Measurements from ENCODE around the gene COL18A1. TPM values are rescaled to one million over a fixed set of nuclear protein-coding genes. Genes with fewer than 3 reads are reported as not detected.

COL18A1 gene
- total RNA-seq, 4 donors from 2014 or later = 97.7 to 173 (median 110) TPM

DNA sequence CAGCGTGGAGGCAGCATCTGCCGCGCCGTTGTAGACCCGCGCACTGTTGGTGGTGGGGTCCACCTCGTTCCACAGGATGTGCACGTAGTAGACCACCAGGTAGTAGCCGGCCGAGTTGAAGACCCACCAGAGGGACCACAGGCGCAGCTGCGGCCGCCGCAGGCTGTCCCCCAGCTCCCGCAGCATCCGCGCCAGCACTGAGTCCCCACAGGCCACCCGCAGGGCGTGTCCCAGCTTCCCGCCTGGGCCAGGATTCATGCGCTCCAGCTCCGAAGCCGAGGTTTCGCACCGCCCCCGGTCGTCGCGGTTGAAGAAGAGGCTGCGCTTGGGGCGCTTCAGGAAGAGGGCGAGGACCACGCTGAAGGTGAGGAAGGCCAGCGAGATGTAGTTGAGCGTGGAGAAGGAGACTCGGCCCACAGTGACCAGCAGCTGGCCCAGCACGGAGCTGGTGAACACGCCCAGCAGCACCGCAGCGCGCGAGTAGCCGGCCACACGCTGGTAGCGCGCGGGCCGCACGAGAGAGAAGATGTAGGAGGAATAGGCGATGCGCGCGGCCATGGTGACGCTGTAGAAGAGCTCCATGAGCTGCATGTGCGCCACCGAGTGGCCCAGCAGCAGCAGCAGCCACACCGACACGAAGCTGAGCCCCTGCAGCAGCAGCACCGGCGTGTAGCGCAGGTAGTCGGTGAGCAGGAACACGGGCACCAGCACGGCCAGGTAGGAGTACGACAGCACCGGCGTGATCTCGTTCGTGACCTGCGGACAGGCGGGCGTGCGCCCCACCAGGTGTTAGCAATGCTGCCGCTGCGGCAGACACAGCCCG is 126.6 kb downstream of the COL18A1 start:
- intact Hi-C loops (cut with DNase I) = no loop called here
- no peaks in the 10 kb centered on the region for H3K9me3 ChIP-seq
- TF ChIP-seq, protein P1, sequence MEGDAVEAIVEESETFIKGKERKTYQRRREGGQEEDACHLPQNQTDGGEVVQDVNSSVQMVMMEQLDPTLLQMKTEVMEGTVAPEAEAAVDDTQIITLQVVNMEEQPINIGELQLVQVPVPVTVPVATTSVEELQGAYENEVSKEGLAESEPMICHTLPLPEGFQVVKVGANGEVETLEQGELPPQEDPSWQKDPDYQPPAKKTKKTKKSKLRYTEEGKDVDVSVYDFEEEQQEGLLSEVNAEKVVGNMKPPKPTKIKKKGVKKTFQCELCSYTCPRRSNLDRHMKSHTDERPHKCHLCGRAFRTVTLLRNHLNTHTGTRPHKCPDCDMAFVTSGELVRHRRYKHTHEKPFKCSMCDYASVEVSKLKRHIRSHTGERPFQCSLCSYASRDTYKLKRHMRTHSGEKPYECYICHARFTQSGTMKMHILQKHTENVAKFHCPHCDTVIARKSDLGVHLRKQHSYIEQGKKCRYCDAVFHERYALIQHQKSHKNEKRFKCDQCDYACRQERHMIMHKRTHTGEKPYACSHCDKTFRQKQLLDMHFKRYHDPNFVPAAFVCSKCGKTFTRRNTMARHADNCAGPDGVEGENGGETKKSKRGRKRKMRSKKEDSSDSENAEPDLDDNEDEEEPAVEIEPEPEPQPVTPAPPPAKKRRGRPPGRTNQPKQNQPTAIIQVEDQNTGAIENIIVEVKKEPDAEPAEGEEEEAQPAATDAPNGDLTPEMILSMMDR (IDR thresholded peaks at IDR 0.05) = no peak
- TF ChIP-seq POLR2A (IDR thresholded peaks at IDR 0.05; ENCODE audit: low read depth) = no peak
- no peak for TF ChIP-seq POLR2AphosphoS5 (IDR thresholded peaks at IDR 0.05)
- no peak for TF ChIP-seq EP300 (IDR thresholded peaks at IDR 0.05)
- no peak for DNase-seq (ENCODE audit: extremely low spot score)
- H3K4me3 ChIP-seq = no peak overlapping the region
- no peak overlapping the region for H3K27ac ChIP-seq (replicated peaks in 1 of 4)
- peaks cover 0 to 23% (median 14%) of the 10 kb centered on the region in 4 donors for H3K36me3 ChIP-seq
- 96% methylated on average over 69 of the region's 76 CpGs for WGBS
- H3K4me1 ChIP-seq = peaks cover 0 to 15% (median 6%) of the 10 kb centered on the region in 4 donors
- no peaks in the 10 kb centered on the region for H3K27me3 ChIP-seq

DNA sequence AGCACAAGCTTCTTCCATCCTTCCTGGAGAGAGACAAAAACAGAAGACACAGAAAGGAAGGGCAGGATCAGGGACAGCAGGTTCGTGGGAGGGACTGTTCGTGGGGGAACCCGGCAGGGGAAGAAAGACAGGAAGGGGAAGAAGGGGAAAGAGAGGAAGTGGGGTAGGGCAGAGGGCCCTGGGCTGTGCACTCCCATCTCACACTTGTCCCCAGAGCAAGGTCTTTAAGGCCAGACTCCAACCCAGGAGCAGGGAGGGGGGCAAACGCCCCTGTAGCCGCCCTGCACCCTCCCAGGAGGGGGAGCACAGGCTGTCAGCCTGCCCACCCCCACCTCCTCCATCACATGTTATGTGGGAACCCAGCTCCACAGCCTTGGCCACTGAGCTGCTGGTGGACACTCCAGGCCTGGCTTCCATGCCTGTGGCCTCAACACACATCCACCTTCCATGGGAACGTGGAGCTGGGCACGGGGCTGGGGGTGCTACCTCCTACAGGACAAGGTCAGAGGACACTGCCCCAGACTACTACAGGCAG is 127.9 kb downstream of the COL18A1 start:
- peaks cover 0 to 15% (median 6%) of the 10 kb centered on the region in 4 donors for H3K4me1 ChIP-seq
- no peak overlapping the region for H3K27ac ChIP-seq (replicated peaks in 1 of 4)
- no peak for TF ChIP-seq EP300 (IDR thresholded peaks at IDR 0.05)
- no peak for TF ChIP-seq POLR2AphosphoS5 (IDR thresholded peaks at IDR 0.05)
- TF ChIP-seq, protein P1 (IDR thresholded peaks at IDR 0.05) = no peak
- TF ChIP-seq POLR2A (IDR thresholded peaks at IDR 0.05; ENCODE audit: low read depth) = no peak
- no peaks in the 10 kb centered on the region for H3K9me3 ChIP-seq
- intact Hi-C loops (cut with DNase I) = no loop called here
- H3K36me3 ChIP-seq = peaks cover 0 to 23% (median 14%) of the 10 kb centered on the region in 4 donors
- H3K4me3 ChIP-seq = no peak overlapping the region
- no peaks in the 10 kb centered on the region for H3K27me3 ChIP-seq
- 63% methylated on average over 5 of the region's 7 CpGs for WGBS
- DNase-seq (ENCODE audit: extremely low spot score) = no peak

DNA sequence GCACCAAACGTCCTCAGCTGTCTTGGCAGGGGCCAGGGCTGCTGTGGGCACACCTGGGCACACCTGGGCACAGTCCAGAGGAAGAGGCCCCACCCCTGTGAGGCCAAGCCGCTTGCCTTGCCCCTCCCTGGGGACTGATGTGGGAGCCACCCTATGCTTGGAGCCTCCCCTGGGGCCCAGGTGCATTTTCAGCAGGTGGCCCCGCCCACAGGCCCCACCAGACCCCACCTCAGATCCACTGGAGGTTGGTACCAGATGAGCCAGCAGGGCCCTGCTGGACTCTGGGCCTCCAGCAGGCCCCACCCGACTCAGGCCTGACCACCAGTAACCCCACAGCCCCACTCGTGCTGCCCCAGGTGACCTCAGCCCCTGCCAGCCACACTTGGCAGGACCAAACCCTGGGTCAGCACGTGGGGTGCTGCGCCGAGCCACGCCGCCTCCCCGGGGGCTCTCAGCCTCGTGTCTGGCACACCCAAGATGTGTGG is 128.4 kb downstream of the COL18A1 start:
- Histone ChIP-seq H3K27ac (replicated peaks in 1 of 4) (no peak overlapping the region), H3K4me1 (peaks cover 0 to 15% (median 6%) of the 10 kb centered on the region in 4 donors), H3K27me3 (no peaks in the 10 kb centered on the region), H3K36me3 (peaks cover 0 to 23% (median 14%) of the 10 kb centered on the region in 4 donors), H3K4me3 (no peak overlapping the region), H3K9me3 (no peaks in the 10 kb centered on the region)
- intact Hi-C loops (cut with DNase I) = no loop called here
- TF ChIP-seq POLR2AphosphoS5 (IDR thresholded peaks at IDR 0.05) = no peak
- TF ChIP-seq, protein P1 (IDR thresholded peaks at IDR 0.05) = no peak
- TF ChIP-seq POLR2A (IDR thresholded peaks at IDR 0.05; ENCODE audit: low read depth) = no peak
- no peak for TF ChIP-seq EP300 (IDR thresholded peaks at IDR 0.05)
- DNase-seq (ENCODE audit: extremely low spot score) = no peak
- no CpG with 5 or more reads among the region's 12 CpGs for WGBS

DNA sequence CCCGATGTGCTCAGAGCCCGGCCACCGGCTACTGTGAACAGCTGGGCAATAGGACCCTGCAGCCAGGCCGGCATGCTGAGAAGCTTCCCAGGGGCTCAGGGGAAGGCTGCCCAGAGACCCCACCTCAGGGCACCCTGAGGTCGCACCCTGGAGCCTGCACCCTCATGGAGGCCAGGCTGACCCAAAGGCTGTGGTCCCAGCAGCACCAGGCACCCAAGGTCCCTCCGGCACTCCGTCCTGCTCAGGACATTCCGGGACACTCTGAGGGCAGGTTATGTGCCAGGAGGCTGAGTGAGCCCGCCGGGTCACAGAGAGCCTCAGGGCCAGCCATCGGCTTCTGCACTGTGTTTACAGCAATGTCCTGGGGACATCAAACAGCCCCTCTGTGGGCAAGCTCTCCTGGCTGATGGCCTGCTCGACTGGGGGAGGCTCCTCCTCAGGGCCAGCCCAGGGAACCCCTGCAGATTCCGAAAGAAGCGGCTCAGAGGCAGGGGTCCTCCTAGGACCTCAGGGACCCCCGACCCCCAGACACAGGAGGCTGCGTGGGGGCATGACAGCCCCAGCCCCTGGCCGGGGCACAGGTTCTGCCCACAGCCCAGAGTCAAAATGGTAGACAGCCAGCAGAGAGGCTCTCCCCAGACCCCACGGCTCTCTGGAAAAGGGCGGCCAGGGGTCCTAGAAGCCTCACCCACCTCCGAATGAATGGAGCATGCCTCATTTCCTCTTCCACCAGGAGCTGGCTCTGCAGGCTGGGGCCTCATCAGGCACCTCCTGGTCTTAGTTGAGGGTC is 129.1 kb downstream of the COL18A1 start:
- 100% methylated on average over 1 of the region's 20 CpGs for WGBS
- no peaks in the 10 kb centered on the region for H3K9me3 ChIP-seq
- intact Hi-C loops (cut with DNase I) = no loop called here
- no peak overlapping the region for H3K4me3 ChIP-seq
- H3K36me3 ChIP-seq = peaks cover 0 to 23% (median 14%) of the 10 kb centered on the region in 4 donors
- H3K27me3 ChIP-seq = no peaks in the 10 kb centered on the region
- peaks cover 0 to 15% (median 6%) of the 10 kb centered on the region in 4 donors for H3K4me1 ChIP-seq
- TF ChIP-seq, protein P1 (IDR thresholded peaks at IDR 0.05) = no peak
- no peak overlapping the region for H3K27ac ChIP-seq (replicated peaks in 1 of 4)
- DNase-seq (ENCODE audit: extremely low spot score) = no peak
